ENCODE measurements around the gene ADTRP. TPM values are rescaled to one million over a fixed set of nuclear protein-coding genes. Genes with fewer than 3 reads are reported as not detected.

ADTRP gene
- total RNA-seq, 1 donor from 2014 or later: 1.2 TPM

DNA sequence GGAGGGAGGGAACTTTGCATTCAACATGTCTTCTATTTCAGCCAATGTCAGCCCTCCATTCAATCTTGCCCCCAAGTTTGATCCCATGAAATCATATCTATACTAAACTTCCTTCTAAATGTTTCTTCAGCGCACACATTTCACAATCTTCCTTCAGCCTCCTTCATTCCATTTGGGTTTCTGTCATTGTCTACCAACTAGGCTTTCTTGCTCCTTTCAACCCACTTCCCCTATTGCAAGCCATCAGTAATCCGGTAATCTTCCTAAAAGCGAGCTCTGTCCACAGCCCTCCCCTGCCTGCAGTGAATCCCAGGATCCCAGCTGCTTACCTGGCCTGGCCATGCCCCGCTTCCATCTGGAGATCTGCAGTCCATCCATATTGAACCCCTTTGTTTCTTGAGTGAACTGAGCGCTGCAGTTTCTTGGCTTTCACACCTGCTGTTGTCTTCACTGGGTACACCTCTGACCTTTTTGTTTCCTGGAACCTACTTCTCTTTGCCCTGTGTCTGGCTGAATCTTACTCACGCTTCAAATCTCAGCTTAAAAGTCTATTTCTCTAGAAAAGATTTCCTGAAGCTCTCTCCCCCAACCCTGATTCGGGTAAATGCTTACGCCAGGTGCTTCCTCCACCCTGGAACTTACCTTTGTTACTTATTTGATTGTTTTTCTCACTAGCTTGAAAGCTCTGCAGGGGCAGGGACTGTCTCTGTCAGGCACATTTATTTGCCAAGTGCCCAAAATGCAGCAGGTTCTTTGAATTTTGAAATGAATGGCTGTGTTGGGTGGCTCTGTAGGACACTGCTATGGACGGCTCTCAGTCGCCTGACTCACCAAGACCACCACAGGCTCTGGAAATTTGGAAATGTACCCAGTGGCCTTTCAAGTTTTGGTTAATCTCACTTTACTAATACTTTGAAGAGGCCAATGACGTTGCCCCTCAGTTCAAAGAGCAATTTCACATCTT lies 50.3 kb downstream of the ADTRP start:
- DNase-seq (ENCODE audit: low read depth): no peak

DNA sequence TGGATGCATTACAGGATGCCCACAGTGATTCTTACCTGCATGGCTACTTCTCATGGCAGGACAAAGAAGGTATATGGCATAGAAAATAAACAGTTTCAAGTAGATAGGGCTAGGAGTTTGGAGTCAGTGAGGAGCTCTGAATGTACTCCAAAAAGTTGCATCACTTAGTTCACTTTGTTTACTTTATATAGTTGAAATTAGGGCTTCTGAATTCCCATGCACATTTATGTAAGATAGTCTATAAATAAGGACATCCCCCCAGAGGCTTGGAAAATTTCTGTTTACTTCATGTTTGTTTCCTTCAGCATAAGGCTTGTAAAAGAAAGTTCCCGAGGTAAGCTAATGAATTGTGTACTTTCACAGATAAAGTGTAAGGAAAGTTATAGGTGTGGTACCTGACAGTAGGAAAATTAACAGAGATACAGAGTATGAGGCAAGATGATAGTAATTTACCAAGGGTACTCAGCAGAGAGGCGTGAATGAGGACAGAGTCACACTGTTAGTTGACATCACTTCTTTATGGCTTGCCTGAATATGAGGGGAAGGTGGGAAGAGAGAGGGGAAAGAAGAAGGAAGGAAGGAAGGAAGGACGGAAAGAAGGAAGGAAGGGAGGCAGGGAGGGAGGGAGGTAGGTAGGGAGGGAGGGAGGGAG lies 51.1 kb downstream of the ADTRP start:
- DNase-seq (ENCODE audit: low read depth): no peak

GRCh38 chr6:11724286-11724685 lies 54.3 kb downstream of the ADTRP start:
- no peak for DNase-seq (ENCODE audit: low read depth)

GRCh38 chr6:11722805-11723631 lies 55.6 kb downstream of the ADTRP start:
- DNase-seq (ENCODE audit: low read depth): no peak

- no peak for DNase-seq (ENCODE audit: low read depth)
Observed at GRCh38 chr6:11722220-11722619, 56.4 kb downstream of the ADTRP start.

- no peak for DNase-seq (ENCODE audit: low read depth)
Observed at GRCh38 chr6:11718463-11718862, 60.1 kb downstream of the ADTRP start.

GRCh38 chr6:11718031-11718430 lies 60.6 kb downstream of the ADTRP start:
- no peak for DNase-seq (ENCODE audit: low read depth)

DNA sequence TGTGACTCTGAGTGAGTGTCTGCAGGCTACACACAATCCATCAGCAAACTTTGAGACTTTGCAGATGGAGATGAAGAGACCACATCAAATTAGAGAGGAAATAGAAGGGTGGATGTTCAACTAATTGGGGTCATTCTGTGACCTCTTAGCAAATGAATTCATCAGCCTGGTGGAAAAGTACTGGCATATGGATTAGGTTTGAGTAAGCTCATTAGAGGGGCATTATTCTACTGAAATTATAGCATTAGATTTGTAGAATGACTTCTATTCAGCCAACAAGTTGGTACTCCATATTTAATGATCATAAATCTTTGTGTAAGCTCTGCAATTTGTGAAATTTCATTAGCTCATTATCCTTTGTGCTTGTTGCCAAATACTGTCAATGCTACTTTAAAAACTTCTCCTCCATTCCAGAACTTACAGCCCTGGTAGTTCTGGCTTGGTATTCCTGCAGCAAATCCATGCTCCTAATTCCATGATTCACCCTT lies 63.8 kb downstream of the ADTRP start:
- DNase-seq (ENCODE audit: low read depth): no peak

DNA sequence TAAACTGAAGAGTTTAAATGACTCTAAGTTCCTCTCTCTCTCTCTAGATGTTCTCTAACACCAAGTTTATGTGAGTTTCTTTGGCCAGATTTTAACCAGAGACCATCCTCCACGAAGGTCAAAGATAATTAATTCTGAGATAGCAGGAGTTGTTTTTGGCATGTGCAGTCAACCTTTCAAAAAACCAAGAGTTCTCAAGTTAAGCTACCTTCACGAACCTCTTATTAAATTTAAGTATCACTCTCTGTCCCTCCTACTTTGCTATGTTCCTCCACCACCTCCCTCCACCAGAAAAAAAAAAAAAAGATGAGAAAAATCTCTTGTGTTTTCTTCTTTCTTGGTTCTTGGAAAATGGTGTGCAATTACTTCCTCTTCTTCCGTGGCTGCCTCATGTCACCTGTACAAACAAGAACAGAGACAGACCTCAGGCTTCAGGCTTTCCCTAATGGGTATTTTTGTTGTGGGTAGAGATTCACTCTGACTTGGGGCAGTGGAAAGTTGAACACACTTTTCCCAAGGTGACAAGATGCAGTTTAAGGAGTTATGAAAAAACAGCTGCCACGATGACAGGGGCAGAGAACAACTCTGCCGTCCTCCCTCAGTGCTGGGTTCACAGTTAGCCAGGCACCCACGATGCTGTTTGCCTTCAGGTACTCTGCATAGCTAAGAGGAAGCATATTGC lies 64.3 kb downstream of the ADTRP start:
- DNase-seq (ENCODE audit: low read depth): no peak

DNA sequence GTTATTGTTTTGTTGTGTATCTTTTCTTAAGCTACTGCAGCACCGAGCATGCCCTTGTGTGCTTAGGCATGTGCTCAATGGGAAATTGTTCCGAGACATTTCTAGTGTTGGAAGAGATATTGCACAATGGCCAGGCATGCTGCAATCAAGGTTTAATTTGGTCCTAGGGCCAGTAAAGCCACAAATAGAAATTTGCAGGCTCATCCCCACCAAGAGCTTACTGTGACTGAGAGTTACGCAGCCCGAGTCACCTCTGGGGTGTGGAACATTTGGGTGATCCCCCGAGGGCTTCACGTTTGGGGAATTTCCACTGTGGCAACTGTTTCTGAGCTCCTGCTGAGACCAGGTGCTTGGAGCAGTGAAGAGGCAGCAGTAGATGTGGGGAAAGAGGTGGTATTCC lies 65.8 kb downstream of the ADTRP start:
- peak; percentile 61 for DNase-seq (ENCODE audit: low read depth)

- no peak for DNase-seq (ENCODE audit: low read depth)
Observed at GRCh38 chr6:11711984-11712711, 66.5 kb downstream of the ADTRP start.

DNA sequence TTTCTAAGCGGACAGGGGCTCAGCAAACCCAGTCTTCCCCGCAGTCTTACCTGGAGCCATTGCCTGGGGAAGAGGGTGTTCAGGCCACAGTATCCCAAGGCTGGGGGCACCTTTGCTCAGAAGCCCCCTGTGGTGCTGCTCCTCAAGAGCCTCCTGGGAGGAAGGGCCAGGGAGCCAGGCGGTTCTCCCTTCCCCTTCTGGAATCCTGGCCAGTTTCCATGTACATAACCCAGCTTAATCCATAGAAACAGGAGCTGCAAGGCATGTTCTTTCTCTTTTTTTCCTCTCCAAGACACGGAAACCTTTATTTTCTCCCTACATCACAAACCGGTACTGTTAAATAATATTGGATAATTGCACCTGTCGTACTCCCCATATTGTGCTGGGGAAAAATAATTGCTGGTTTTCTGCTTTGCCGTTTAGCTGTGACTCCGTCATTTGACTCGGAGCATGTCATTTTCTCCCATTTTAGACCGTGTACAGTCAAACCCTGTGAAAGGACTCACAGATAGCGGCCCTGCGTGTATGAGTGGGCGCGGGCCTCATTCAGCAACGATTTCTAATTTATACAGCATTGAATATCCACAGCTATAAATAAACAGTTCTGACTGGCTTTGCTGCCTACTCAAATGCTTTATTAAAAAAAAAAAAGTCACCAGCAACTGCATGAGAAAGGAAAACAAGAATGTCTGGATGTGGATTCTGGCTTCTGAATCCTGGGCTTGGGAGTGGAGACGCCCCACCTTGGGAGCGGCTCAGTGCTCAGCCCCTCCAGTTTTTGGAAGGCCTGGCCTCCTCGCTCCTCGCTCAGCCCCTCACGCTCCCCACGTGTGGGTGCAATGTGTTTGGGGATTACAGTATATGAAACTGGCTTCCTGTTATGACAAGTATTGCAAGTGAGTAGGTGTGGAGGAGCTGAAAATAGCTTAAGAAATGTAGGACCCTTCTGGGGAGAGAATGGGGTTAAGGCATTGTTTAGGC lies 67.3 kb downstream of the ADTRP start:
- DNase-seq (ENCODE audit: low read depth): no peak

DNA sequence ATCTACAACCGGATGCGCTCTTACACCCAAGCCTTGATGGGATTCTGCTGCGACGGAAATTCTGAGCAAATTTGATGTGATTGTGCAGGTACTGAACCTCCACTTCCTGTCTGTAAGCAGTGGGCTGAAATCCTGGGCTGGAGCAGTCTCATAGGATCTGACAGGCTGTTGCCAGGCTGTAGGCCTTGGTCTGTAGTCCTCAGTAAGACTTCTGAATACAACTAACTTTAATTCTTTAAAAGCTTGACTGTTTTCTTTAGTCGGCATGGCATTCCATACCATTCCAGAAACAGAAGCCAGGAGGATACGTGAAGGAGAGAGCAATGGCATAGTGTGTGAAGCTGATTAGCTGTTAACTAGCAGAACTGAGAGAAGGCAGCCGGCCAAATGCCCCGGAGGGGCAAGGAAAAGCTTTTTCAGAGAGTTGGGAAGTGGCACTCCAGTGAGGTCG lies 68.3 kb downstream of the ADTRP start:
- DNase-seq (ENCODE audit: low read depth): no peak

DNA sequence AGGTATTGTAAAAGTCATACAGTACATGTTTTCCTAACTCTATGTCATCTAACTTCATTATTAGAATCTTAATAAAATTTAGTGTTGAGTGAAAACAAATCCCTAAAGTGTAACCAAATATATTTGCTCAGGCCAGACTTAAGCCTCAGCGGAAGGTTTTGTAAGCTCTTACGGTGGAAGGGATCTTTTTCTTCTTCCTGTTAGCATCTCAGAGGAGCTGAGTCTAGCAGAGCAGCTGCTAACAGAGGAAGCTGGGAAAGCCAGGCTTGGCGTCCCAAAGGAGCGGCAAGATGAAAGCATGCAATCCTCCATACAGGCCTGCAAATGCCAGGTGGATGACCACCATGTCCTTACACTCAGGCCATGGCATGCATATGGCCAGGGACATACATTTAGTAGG lies 72.4 kb downstream of the ADTRP start:
- no peak for DNase-seq (ENCODE audit: low read depth)

DNA sequence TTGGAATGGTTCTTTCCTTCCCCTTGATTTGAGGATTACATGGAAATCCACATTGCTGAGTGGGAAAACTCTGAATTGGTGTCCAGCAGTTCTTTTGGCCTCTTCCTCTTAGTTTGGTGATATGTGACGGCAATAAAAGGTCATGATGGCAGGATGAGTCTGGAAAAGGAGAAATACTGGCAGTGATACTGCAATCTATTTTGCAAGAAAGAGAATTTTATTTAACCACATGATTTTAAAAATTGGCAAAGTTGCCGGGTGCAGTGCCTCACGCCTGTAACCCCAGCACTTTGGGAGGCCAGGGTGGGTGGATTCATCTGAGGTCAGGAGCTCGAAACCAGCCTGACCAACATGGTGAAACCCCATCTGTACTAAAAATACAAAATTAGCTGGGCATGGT lies 73.1 kb downstream of the ADTRP start:
- DNase-seq (ENCODE audit: low read depth): no peak

DNA sequence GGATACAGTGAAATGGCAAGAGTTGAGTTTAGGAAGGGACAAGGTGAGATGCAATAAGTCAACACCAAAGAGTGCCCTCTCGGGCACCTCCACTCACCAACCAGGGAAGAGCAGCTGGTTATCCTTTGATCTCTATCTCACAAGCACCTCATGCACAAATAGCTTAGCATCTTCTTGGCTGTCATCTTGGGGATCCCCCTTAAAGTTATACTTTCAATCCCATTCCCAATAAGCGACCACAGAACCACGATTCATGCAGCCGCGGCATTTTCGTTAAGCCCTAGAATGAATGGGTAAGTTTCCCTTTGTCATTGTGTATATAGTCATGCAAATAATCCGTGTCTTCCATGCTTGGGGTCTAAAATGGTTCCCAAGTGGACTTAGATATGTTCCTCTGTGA lies 73.5 kb downstream of the ADTRP start:
- DNase-seq (ENCODE audit: low read depth): no peak

- no peak for DNase-seq (ENCODE audit: low read depth)
Observed at GRCh38 chr6:11703725-11704124, 74.9 kb downstream of the ADTRP start.

- no peak for DNase-seq (ENCODE audit: low read depth)
Observed at GRCh38 chr6:11702500-11703130, 76.0 kb downstream of the ADTRP start.
